Muscle layer of colon (tissue), 2 donors: ENCODE measurements around the gene KCNQ1OT1.

Source experiments
- H3K27ac ChIP-seq: one replicate; pipeline ENCODE4 v1.7.0; 2013; ENCODE audit warnings: low read depth, mild to moderate bottlenecking, low read length, moderate library complexity
- H3K27me3 ChIP-seq, 2 donors: one replicate each; pipeline ENCODE4 v1.7.0; 2013; ENCODE audit warnings: low read length in 2 of 2, mild to moderate bottlenecking in 2 of 2; ENCODE audit not compliant: insufficient read depth in 2 of 2, control insufficient read depth in 1 of 2
- H3K36me3 ChIP-seq: one replicate; pipeline ENCODE4 v1.7.0; 2013; ENCODE audit warnings: mild to moderate bottlenecking, low read length; ENCODE audit not compliant: insufficient read depth
- H3K4me1 ChIP-seq: one replicate; pipeline ENCODE4 v1.7.0; 2013; ENCODE audit warnings: mild to moderate bottlenecking, low read length; ENCODE audit not compliant: insufficient read depth
- H3K4me3 ChIP-seq, 2 donors: one replicate each; pipeline ENCODE4 v1.7.0; 2013; ENCODE audit warnings: low read length in 2 of 2, low read depth in 1 of 2, mild to moderate bottlenecking in 1 of 2, moderate library complexity in 1 of 2
- H3K9ac ChIP-seq: one replicate; pipeline ENCODE4 v1.7.0; 2013; ENCODE audit warnings: low read length
- H3K9me3 ChIP-seq: one replicate; pipeline ENCODE4 v1.7.0; 2013; ENCODE audit warnings: mild to moderate bottlenecking, low read length
- donor health status: abdominal sarcoma.
- donor health status: Adenocarcinoma of cecum.

KCNQ1OT1 gene

DNA sequence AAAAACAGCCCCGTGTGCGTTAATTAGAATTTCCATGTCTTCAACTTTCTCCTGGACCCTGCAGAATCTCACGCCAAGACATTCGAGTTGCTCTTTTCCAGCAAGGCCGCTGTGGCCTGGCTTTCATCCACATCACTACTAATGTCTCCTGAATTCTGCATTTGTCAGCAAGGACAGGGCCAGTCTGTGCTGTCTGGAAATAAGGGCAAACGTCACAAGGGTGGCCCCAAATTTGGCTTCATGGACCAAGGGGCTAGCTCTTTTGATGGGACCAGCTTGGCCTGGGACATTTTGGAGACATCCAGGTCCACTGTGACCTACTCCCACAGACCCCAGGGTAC, 33.4 kb downstream of the KCNQ1OT1 start:
- Histone ChIP-seq H3K27me3 (no peaks in the 10 kb centered on the region), H3K9me3 (no peaks in the 10 kb centered on the region), H3K27ac (no peak overlapping the region), H3K36me3 (no peaks in the 10 kb centered on the region), H3K4me1 (peaks cover 7% of the 10 kb centered on the region), H3K9ac (no peak overlapping the region), H3K4me3 (no peak overlapping the region)

DNA sequence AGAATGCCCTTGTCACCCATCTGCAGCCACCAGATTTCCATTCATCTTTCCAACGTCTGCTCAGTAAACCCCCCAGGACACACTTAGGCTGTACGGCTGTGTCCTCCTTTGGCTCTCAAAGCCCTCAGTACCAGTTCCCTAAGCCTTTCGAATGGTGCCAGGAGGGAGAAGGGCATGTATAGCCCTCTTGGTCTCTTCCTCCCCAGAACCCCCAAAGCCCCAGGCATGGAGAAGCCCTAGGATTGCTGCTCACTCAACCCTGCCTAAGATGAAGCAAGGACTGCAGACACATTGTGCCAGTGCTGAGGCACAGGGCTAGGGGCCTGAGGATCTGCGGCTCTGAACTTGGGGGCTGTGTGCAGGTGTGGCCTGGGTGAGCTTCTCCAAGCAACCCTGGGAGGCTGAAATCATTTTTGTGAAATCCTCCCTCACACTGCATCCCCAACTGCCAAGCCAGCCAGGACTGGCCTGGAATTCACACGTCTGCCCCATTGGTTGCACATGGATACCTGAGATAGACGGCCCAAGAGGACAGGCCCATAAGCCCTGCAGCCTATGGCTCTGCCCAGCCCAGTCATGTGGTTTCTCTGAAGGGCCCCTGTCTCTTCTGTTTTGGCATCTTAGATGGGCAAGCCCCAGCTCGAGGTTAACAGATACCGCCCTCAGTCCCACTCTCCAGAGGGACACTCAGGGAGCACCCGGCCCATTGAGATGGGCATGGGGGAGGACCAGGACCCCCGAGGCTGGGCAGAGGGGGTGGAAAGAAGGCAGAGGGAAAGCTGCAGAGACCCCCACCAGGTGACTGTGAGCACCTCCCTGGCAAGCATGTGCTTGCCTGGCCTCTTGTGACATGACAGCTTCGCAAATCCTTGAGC, 34.0 kb downstream of the KCNQ1OT1 start:
- no peaks in the 10 kb centered on the region for H3K36me3 ChIP-seq
- no peak overlapping the region for H3K9ac ChIP-seq
- H3K4me1 ChIP-seq: peaks cover 7% of the 10 kb centered on the region
- H3K4me3 ChIP-seq: no peak overlapping the region
- no peaks in the 10 kb centered on the region for H3K27me3 ChIP-seq
- H3K27ac ChIP-seq: no peak overlapping the region
- no peaks in the 10 kb centered on the region for H3K9me3 ChIP-seq

DNA sequence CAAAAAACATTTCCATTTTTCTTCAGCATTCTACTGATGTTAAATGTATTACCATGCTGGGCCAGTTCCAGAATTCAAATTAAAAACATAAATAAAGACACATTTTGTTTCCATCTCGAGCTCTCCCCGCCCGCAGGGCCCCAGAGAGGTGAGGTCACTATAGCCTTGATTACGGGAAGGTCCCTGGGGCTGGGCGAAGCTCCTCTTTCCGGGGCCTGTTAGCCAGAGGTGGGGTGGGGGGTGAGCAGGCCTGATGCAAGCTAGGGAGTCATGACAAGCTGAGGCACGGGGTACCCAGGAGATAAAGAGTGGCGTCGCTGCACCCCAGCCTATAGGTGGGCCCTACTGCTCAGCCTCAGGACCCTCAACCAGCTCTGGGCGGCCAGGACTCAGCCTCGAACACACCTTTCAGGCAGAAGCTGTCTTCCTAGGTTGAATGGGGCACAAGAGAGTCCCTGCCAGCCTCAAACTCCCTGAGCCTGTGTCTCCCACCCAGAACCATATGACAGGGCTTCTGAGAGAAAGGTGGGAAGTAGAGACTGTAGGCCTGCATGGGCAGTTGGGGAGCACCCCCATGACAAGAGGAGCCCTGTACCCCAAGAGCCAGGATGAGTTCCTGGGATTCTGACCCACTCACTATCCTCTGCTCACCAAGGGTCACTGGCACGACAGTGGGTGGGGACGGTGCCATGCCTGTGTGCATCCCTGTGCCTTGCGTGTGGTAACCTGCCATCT, 34.8 kb downstream of the KCNQ1OT1 start:
- H3K36me3 ChIP-seq: no peaks in the 10 kb centered on the region
- no peaks in the 10 kb centered on the region for H3K27me3 ChIP-seq
- no peaks in the 10 kb centered on the region for H3K9me3 ChIP-seq
- no peak overlapping the region for H3K4me3 ChIP-seq
- H3K27ac ChIP-seq: no peak overlapping the region
- H3K9ac ChIP-seq: no peak overlapping the region
- H3K4me1 ChIP-seq: peaks cover 7% of the 10 kb centered on the region

DNA sequence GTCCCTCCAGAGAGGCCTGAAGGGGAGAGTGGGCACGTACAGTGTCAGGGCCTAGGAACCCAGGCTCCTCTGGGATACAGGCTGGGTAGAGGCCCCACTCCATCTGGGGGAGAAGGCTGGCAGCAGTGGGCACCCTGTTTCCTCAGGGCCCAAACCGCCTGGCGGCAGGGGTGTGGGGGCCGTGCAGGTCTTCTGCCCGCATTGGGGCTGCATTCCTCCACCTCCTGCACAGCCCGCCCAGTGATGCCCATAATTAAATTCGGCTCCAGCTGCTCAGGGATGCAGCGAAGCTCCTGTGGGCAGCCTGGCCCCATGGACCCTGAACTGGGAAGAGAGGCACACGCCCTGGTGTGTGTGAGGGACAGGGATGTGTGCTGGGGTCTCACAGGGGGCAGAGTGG, 35.4 kb downstream of the KCNQ1OT1 start:
- H3K9ac ChIP-seq: no peak overlapping the region
- no peaks in the 10 kb centered on the region for H3K9me3 ChIP-seq
- H3K36me3 ChIP-seq: no peaks in the 10 kb centered on the region
- no peaks in the 10 kb centered on the region for H3K27me3 ChIP-seq
- H3K4me1 ChIP-seq: peaks cover 7% of the 10 kb centered on the region
- no peak overlapping the region for H3K4me3 ChIP-seq
- H3K27ac ChIP-seq: no peak overlapping the region

DNA sequence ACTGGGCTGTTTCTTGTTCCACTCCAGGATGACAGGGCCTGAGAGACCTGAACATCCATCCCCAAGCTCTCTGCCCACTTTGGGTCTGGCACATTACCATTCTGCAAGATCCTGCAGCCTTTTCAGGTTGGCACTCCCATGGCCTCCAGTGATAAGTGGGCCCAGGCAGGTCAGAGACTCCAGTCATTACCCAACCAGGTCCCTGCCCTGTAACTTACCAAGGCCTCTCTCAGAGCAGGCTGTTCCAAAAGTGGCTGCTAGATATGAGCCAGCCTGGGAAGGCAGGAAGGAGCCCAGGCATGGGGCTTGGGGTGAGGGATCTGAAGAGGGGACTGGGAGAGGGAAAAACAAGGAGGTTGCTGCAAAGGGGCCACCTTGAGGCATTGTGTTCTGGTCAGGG, 35.9 kb downstream of the KCNQ1OT1 start:
- no peaks in the 10 kb centered on the region for H3K9me3 ChIP-seq
- H3K4me3 ChIP-seq: no peak overlapping the region
- H3K9ac ChIP-seq: no peak overlapping the region

DNA sequence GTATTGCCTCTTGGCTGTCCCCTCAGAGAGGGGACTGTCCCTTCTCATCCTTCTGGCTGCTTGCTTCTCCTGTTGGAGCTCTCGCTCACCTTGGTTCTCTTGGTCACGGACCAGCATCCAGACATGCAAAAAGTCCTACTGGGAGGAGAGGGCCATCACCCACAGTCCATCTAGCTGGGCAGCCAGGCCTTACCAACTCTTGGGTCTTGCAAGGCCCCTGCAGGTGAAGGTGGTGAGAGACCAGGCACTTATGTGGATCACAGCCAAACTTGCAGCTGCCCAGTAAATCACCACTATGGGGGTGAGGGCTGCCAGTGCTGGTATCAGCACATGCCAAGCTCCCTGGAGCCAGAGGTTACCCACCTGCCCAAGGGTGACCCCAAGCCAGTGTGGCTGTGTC, 36.3 kb downstream of the KCNQ1OT1 start:
- H3K27ac ChIP-seq: no peak overlapping the region
- no peaks in the 10 kb centered on the region for H3K27me3 ChIP-seq
- no peak overlapping the region for H3K9ac ChIP-seq
- H3K4me1 ChIP-seq: peaks cover 7% of the 10 kb centered on the region
- no peak overlapping the region for H3K4me3 ChIP-seq
- H3K36me3 ChIP-seq: no peaks in the 10 kb centered on the region
- H3K9me3 ChIP-seq: no peaks in the 10 kb centered on the region

More for the DNA sequence above, 35.9 kb downstream of the KCNQ1OT1 start:
- Histone ChIP-seq H3K27ac (no peak overlapping the region), H3K4me1 (peaks cover 7% of the 10 kb centered on the region), H3K27me3 (no peaks in the 10 kb centered on the region), H3K36me3 (no peaks in the 10 kb centered on the region)

DNA sequence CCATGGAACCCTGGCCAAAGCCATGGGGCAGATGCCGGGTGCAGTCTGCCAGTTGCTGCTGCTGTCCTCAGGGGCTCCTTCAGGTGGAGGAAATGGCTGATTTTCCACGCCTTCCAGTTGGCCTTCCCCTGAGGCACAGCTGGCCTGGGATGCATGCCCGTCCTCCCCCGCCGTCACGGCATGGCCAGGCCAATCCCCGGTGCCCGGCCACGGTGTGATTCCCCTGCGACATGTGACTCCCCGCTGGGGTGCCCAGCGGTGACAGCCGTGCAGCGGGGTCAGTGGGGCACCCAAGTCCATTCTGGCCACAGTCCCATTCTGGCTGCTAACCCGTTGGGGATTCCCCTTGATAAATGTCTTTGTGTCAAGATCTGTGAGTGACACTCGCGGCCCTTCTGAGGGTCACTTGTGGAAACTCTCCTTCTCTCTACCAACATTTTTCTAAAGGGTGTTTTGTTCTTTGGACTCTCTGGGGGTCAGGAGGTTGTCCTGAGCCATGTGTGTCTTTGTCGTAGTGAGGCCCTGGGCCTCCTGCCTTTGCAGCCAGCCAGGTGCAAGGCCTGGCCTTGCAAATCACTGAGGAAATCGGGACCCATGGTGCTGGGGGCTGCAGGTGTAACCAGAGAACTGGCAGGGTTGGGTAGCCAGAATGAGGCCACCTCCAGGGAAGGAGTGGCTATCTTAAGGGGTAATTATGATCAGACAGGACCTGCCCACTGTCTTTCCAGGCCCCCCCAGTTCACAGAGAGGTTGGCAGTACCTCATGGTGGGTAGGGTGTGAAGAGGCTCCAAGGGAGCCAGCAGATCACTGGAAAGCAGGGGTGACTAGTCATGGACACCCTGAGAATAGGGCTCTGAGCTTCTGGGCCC, 37.1 kb downstream of the KCNQ1OT1 start:
- no peak overlapping the region for H3K27ac ChIP-seq
- H3K27me3 ChIP-seq: no peaks in the 10 kb centered on the region
- no peak overlapping the region for H3K4me3 ChIP-seq
- H3K9me3 ChIP-seq: no peaks in the 10 kb centered on the region
- H3K9ac ChIP-seq: no peak overlapping the region
- no peaks in the 10 kb centered on the region for H3K36me3 ChIP-seq
- H3K4me1 ChIP-seq: peaks cover 7% of the 10 kb centered on the region

DNA sequence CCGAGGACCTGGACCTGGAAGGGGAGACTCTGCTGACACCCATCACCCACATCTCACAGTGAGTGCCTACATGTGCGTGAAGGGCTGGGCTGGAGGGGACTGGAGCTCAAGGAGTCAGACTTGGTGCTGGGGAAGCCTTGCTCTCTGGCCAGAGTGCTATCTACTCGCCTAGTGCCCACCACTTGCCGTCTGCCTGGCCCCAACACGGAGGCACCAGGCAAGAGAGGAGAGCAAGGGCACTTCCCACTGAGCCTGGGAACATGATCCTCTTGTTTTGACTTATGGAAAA, 37.8 kb downstream of the KCNQ1OT1 start:
- Histone ChIP-seq H3K27me3 (no peaks in the 10 kb centered on the region), H3K9me3 (no peaks in the 10 kb centered on the region), H3K36me3 (no peaks in the 10 kb centered on the region), H3K27ac (no peak overlapping the region), H3K4me1 (peaks cover 7% of the 10 kb centered on the region), H3K4me3 (no peak overlapping the region), H3K9ac (no peak overlapping the region)

DNA sequence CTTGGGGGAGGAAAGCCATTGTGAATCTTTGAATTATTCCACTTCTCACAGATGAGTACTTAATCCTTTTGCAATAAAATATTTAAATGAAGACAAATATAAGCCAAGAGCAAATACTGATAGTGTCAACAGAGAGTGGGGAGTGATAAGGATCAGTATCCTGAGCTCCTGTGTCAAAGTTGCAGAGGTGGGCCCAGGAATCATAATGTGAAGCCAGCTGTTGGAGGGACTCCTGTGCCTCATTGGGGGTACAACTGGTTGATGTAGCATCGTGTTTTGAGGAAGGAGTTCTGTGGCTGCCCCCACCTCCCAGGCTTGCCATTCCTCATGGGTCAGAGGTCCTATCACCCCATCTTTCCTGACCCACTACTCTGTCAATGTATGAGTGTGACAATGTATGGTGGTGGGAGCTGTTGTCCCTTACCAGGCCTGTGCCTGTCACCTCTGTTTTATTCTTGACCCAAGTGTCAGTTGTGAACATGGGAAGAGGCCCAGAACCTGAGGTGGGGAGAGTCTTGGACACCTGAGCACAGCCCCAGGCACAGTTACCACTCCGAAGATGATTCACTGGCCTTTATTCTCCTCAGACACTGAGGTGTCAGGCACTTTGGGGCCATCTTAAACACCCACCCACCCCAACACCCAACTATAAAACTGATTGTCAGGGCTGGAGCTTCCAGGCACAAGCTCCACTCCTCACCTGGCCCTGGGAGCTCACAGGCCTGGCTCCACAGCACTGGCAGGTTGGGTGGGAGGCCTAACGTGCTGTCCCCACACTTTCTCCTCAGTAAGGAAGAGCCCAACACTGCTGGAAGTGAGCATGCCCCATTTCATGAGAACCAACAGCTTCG, 38.4 kb downstream of the KCNQ1OT1 start:
- H3K27ac ChIP-seq: no peak overlapping the region

DNA sequence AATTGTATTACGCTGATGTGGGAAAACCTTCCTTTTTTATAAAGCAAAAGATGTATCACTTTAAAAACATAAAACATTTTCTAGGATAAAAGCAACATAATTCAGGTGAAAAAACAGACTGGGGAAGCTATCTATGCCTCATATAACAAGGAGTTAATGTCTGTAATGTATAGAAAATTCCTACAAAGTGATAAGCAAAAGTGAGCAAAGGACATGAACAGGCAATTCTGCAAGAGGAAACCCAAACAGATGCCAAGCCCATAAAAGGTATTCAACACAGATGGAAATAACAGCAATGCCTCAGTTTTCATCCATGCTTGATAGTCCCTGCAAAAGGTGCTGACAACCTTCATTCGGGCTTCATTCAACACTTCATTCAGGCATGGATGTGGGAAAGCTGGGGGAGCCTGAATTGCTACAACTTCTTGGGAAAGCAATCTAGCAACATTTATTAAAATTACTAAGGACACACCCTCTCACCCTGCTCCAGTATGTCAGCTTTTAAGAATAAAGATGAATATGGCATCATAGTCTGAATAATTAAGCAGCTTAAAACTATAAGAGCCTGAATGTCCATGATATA, 39.3 kb downstream of the KCNQ1OT1 start:
- H3K9ac ChIP-seq: no peak overlapping the region
- H3K27me3 ChIP-seq: no peaks in the 10 kb centered on the region
- no peak overlapping the region for H3K4me3 ChIP-seq
- H3K9me3 ChIP-seq: no peaks in the 10 kb centered on the region
- H3K4me1 ChIP-seq: no peaks in the 10 kb centered on the region
- H3K36me3 ChIP-seq: no peaks in the 10 kb centered on the region
- H3K27ac ChIP-seq: no peak overlapping the region

More for the DNA sequence above, 38.4 kb downstream of the KCNQ1OT1 start:
- H3K4me1 ChIP-seq: peaks cover 7% of the 10 kb centered on the region
- no peak overlapping the region for H3K4me3 ChIP-seq
- H3K9ac ChIP-seq: no peak overlapping the region
- no peaks in the 10 kb centered on the region for H3K36me3 ChIP-seq
- H3K27me3 ChIP-seq: no peaks in the 10 kb centered on the region
- H3K9me3 ChIP-seq: no peaks in the 10 kb centered on the region
